Tongue (tissue), 2 donors: ENCODE results near the gene PI4K2A. TPM values are rescaled to one million over a fixed set of nuclear protein-coding genes. Genes with fewer than 3 reads are reported as not detected.
"Not testable (repeated sequence)": the region's sequence is repeated elsewhere in the genome, so short reads cannot be mapped to it uniquely, and the experiment has no call there.

Experiments used
- DNase-seq: peaks from one replicate; pipeline ENCODE4 v3.0.0-alpha.2; 2015
- total RNA-seq: library from RNA; depleted of rRNA; stranded (reverse); fragments of >200 nt; gene quantifications from one replicate; pipeline ENCODE4 v1.2.3, GENCODE V29; 2014

PI4K2A gene
- total RNA-seq, 1 donor from 2014 or later: 8.2 TPM

- peak; percentile 97 for DNase-seq
Observed at GRCh38 chr10:97632949-97633884, 7.3 kb upstream of the PI4K2A start, which contains the start of gene MORN4. MORN4 (minus strand) TSS chr10:97633500; CDS start chr10:97619653, 13,847 bp downstream.

GRCh38 chr10:97633921-97634320 is 6.5 kb upstream of the PI4K2A start:
- no peak for DNase-seq

GRCh38 chr10:97635577-97635976 is 4.9 kb upstream of the PI4K2A start:
- no peak for DNase-seq

- DNase-seq: not testable (repeated sequence)
Observed at GRCh38 chr10:97639090-97639489, 1.4 kb upstream of the PI4K2A start.

- peak; percentile 29 for DNase-seq
Observed at GRCh38 chr10:97640868-97641811, 669 bp downstream of the PI4K2A start.

- not testable (repeated sequence) for DNase-seq
Observed at GRCh38 chr10:97642471-97643159, 2.1 kb downstream of the PI4K2A start.

GRCh38 chr10:97643441-97643985 is 3.0 kb downstream of the PI4K2A start:
- DNase-seq: no peak

- DNase-seq: no peak
Observed at GRCh38 chr10:97644936-97645335, 4.5 kb downstream of the PI4K2A start.

- DNase-seq: no peak
Observed at GRCh38 chr10:97647556-97647955, 7.1 kb downstream of the PI4K2A start.

- no peak for DNase-seq
Observed at GRCh38 chr10:97648562-97649404, 8.3 kb downstream of the PI4K2A start.

- not testable (repeated sequence) for DNase-seq
Observed at GRCh38 chr10:97649405-97649750, 8.9 kb downstream of the PI4K2A start.

GRCh38 chr10:97650726-97651125 is 10.3 kb downstream of the PI4K2A start:
- no peak for DNase-seq

GRCh38 chr10:97651773-97652172 is 11.3 kb downstream of the PI4K2A start:
- DNase-seq: no peak

- no peak for DNase-seq
Observed at GRCh38 chr10:97656777-97657176, 16.3 kb downstream of the PI4K2A start.

- DNase-seq: peak; percentile 43
Observed at GRCh38 chr10:97659589-97659988, 19.1 kb downstream of the PI4K2A start.

- DNase-seq: no peak
Observed at GRCh38 chr10:97664282-97664850, 23.9 kb downstream of the PI4K2A start.

- no peak for DNase-seq
Observed at GRCh38 chr10:97666992-97667391, 26.5 kb downstream of the PI4K2A start.

GRCh38 chr10:97667463-97667862 is 27.0 kb downstream of the PI4K2A start:
- DNase-seq: no peak

- no peak for DNase-seq
Observed at GRCh38 chr10:97669571-97669970, 29.1 kb downstream of the PI4K2A start.

- no peak for DNase-seq
Observed at GRCh38 chr10:97673736-97674525, 33.5 kb downstream of the PI4K2A start.
